GM15510 (cell line): ENCODE results near the gene PARD6B.

Experiments used
- POLR2A ChIP-seq: IDR thresholded peaks from 3 replicates; pipeline ENCODE4 v1.6.1; 2011; ENCODE audit warnings: borderline replicate concordance; ENCODE audit not compliant: insufficient read length; ENCODE audit errors: extremely low read depth

PARD6B gene

DNA sequence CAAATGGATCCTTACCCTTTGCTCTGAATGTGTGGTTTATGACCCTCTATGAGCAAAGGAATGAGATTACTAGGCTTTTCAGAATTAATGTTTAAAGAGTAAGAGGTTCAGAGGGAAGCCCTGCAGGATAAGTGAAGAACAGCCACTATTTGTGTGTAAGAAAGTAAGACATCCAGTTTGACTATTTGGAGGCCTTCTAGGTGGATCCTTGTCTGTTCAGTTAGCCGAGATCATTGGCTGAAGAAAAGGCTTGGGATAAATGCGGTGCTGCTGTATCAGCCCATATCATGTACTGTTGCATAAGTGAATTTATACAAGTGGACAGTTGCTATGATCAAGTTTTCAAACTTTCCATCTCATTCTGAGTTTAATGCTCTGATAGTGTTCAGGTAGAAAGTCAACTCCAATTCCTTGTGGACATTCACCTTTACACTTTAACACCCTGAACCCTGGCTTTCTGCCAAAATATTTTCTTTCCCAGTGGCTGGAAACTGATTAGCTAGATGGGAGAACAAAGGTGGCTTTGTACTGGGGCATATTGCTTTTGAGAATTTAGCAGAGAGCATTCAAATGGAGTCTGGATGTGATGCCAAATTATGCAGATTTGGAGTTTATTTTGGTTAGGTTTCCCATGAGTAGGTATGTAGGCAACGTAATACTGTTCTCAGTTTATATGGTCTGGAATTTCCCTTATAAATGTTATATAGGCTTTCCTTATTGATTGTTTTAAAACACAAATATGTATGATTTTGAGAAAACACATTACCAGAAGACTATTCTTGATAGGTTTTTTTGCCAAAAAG, 15.0 kb downstream of the PARD6B start:
- TF ChIP-seq POLR2A, result no peak

DNA sequence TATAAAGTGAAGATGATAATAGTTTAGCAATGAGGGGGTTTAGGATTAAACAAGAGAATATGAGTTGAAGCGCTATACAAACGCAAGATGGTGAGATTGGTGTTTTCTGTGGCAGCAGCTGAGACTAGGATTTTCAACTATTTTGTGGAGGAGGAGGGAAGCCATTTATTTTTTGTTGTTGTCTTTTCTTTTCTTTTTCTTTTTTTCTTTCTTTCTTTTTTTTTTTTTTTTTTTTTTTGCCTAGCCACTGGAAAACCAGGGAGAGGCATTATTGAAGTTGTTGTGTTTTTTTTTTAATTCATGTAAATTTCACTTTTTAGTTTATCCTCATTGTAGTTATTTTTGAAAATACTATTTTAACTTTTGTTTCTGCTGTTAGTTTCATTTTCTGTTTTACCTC, 15.9 kb downstream of the PARD6B start:
- TF ChIP-seq POLR2A, result no peak

DNA sequence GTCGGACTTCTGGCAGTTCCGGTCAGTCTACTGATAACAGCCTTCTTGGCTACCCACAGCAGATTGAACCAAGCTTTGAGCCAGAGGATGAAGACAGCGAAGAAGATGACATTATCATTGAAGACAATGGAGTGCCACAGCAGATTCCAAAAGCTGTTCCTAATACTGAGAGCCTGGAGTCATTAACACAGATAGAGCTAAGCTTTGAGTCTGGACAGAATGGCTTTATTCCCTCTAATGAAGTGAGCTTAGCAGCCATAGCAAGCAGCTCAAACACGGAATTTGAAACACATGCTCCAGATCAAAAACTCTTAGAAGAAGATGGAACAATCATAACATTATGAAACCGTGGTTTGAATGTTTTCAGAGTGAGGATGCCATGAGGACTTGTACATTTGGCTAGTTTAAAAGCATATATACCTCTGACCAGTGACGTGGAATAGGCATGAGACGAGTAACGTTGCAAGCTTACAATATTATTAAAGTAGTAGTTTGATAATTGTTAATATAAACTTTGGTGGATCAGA, 18.8 kb downstream of the PARD6B start:
- TF ChIP-seq POLR2A, result no peak

DNA sequence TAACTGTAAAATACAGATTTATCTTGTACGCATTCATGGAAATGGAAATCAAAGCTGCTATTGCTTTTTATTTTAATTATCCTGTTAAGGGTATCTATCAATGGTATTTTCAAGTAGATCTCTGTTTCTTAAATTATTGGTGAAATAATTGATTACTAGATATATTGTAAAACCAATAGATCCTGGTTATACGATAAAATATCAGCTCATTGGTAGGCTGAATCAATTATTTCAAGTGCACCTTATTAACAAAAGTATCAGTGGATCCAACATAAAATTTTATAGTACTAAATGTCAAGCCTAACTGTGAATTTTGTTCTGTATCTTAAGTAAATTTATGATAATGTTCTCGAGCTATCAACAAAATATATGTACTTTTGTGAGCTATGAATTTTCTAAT, 21.8 kb downstream of the PARD6B start:
- TF ChIP-seq POLR2A, result no peak

DNA sequence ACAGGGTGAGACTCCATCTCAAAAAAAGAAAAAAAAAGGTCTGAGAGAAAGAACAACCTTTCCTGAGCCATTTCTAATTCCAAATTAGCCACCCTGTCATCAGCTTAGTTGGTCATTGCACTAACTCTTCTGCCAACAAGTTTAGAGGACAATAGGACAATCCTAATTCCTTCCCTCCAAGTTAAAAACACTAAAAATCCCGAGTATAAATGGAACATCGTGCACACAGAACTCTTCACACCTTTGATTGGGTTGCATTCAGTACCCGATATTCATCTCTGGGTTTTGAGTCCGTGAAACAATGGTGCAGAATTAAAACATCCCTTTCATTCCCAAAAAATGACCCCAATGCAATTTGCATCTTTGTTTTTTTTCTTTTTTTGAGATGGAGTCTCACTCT, 23.0 kb downstream of the PARD6B start:
- TF ChIP-seq POLR2A, result no peak

DNA sequence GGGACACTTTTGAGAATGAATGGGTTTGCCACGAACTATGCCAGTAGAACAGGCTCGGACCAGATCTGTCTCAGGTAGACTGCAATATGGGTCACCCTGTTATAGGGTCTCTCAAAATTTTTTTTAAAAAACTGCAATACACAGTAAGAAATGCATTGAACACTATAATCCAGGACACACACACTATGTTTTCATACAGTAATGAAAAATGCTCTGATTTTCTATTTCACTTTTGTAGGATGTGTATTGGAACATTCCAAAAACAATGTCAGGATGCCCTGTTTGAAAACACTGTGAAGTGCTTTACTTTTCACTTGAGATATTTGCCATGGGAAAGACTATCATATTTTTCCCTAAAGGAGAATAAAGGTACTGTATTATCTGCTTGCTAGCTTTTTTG, 25.1 kb downstream of the PARD6B start:
- TF ChIP-seq POLR2A, result no peak

DNA sequence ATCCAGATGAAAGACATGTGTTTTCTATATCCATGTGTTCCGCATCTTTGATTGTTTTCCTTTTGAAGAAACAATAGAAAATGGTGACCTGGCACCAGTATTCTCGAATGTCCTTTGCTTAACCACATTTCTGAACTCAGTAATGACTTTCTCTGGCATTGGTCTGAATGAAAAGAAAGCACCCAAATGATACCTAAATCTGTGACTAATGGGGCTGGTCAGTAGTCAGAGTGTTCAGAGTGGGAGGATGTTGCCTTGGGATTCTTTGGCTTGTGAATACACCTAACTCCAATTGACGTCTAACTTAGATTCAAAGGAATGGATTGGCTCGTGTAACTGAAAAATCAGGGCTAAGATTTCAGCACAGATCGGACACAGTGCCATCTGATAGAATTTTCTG, 27.1 kb downstream of the PARD6B start:
- TF ChIP-seq POLR2A, result no peak

DNA sequence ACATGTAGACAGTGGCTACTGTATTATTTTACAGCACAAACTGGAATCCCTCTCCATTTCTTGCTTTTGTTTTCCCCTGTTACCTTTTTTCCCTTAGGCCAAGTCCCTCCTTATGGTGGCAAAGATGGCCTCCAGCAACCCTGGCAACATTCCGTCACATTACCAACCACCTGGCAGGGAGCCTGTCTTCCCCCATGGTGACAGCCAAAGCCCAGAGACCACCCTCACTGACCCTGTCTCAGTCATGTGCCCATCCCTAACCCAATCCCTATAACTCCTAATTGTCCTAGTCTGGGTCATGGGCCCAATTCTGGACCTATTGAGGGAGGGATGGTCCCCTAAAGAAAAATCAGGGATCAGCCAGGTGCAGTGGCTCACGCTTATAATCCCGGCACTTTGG, 27.6 kb downstream of the PARD6B start:
- TF ChIP-seq POLR2A, result no peak

DNA sequence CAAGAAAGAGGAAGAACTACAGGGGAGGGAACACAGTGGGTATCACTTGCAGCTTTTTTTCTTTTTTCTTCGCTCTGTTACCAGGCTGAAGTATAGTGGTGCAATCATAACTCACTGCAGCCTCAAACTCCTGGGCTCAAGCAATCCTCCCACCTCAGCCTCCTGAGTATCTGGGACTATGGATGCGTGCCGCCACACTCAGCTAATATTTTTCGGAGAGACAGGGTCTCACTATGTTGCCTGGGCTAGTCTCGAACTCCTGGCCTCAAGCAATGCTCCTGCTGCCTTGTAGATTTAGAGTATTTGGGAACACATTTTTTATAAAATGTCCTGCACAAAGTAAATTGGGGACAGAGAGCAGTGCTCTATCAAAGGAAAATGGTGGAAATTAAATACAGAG, 28.3 kb downstream of the PARD6B start:
- TF ChIP-seq POLR2A, result no peak

DNA sequence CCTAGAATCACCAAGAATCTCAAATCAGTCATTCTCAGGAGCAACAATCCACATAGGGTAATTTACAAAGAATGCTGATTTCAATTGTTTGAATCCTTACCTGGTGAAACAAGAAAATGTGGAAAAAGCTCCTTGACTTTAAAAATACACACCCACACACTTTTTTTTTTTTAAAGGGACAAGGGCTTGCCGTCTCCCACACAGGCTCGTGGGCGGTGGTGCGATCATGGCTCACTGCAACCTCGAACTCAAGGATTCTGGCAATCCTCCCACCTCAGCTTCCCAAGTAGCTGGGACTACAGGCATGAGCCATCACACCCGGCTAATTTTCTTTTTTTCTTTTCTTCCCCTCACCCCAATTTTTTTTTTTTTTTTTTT, 30.7 kb downstream of the PARD6B start:
- TF ChIP-seq POLR2A, result no peak

DNA sequence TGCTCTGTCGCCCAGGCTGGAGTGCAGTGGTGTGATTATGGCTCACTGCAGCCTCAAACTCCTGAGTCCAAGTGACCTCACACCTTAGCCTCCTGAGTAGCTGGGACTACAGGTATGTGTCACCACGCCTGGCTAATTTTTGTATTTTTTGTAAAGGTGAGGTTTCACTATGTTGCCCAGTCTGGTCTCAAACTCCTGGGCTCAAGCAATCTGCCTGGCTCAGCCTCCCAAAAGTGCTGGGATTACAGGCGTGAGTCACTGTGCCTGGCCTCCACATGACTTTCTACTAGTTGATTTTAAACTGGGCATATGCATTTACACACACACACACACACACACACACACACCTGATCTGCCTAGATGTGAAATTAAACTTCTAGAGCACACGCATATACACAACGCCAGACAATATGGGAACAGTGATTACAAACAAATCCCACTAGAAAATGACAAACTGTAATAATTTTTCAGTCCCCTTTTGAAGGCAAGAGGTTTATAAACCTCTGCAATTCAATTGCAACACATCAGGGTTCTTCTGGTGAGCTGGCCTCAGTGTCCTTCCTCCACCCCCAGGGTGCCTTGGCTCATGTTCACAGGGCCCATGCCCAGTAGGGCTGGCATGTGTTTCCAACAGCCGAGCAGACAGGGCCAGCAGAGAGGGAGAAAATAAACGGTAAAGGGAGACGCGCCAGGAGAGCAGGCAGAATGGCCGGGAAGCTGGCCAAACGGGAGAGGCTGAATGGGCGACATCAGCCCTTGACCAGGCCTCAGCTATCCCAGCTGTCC, 31.2 kb downstream of the PARD6B start:
- TF ChIP-seq POLR2A, result no peak

DNA sequence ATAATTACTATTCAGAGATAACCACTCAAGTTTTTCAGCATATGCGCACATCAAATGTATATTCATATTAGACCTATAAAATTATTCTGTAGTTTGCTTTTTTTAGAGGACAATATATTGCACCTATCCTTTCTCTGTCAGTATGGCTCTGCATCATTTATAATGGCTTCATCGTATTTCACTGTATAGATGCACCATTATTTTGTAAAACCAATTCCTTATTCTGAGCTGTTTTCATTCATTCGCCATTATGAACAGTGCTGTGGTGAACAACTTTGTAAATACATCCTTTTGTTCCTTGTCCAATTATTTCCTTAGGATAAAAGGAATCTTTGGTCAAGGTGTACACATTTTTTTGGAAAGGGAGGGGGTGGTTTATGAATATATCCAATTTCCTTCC, 34.3 kb downstream of the PARD6B start:
- no peak for TF ChIP-seq POLR2A

DNA sequence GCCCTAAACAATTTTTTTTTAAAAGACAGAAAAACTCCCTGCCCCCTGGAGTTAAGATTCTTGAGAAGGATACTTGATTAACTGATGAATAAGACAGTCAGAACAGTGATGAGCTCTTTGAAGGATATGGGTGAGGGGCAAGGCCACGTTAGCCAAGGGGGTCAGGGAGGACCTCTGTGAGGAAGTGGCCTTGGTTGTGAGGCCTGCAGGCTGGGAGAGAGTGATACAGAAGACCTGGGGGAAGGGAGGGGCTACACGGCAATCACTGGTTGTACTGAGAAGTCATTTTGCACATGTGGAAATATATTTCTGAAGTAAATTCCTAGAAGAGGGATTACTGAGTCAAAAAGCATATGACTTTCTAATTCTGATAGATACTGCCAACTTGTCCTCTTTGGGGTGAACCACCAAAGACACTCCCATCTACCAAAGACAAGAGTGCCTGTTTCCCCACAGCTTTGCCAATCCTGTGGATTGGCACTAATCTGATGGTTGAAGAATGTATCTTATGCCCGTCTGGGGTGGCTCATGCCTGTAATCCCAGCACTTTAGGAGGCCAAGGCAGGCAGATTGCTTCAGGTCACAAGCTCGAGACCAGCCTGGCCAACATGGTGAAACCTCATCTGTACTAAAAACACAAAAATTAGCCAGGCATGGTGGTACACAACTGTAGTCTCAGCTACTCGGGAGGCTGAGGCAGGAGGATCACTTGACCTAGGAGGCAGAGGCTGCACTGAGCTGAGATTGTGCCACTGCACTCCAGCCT, 41.2 kb downstream of the PARD6B start:
- TF ChIP-seq POLR2A, result no peak

DNA sequence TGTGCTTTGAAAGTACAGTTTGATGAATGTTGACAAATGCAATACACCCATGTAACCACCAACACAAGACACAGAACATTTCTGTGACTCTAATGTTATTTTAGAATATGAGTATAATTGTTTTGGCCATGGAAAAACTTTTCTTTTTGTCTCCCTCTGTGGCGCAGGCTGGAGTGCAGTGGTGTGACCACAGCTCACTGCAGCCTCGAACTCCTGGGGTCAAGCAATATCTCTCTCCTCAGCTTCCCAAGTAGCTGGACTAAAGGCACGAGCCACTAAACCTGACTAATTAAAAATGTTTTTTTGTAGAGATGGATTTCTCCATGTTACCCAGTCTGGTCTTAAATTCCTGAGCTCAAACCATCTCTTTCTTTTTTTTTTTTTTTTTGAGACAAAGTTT, 43.1 kb downstream of the PARD6B start:
- TF ChIP-seq POLR2A, result no peak

DNA sequence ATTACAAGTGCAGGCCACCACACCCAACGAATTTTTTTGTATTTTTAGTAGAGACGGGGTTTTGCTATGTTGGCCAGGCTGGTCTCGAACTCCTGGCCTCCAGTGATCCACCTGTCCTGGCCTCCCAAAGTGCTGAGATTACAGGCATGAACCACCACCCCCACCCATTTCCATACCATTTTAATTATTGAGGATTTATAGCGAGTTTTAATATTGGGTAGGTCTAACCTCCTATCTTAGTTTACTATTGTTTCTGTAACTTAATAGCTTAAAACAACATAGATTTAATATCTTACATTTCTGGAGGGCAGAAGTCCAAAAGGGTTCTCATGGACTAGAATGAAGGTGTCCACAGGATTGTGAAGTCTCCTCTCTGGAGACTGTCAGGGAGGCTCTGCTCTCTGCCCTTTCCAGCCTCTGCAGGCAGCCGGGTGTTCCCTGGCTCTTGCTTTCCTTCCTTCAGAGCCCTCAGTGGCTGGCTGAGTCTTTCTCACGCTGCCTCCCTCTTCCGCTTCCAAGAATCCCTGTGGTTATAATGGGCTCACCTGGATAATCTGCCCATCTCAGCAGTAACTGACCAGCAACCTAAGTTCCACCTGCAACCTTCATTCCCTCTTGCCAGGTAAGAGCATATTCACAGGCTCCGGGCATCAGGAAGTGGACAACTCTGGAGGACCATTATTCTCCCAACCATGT, 44.9 kb downstream of the PARD6B start:
- TF ChIP-seq POLR2A, result no peak

DNA sequence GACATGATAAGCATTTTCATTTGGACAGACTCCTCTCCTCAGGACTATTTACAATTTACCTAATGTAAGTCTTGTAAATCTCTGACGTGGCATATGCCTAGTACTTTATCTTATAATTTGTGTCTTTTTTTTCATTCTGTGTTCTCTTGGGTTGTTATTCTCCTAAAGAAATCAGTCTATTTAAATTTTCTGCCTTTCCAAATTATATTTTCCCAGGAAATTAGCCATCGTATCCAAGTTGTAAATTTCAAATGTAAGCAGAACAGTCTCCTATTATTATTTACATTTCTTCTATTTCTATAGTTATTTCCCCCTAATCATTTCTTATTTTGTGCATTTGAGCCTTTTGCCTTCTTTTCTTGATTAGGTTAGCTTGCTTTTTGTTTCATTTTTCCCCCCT, 46.0 kb downstream of the PARD6B start:
- TF ChIP-seq POLR2A, result no peak

DNA sequence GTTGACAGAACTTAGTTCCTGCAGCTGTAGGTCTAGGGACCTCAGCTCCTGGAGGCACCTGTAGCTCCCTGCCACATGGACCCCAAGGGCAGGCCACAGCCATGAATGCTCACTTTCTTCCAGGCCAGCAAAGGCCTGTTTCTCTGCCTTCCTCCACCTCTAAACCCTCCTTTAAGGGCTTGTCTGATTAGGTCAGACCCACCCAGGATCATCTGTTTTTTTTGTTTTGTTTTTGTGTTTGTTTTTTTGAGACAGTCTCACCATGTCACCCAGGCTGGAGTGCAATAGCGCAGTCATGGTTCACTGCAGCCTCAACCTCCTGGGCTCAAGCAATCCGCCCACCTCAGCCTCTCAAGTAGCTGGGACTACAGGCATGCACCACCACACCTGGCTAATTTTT, 52.0 kb downstream of the PARD6B start:
- no peak for TF ChIP-seq POLR2A
